CD4-positive, CD25-positive, alpha-beta regulatory T cell (primary cell): ENCODE results near the gene PALM2AKAP2. TPM values are rescaled to one million over a fixed set of nuclear protein-coding genes. Genes with fewer than 3 reads are reported as not detected.

Experiments used
- ATAC-seq, 2 donors: fragments of 150-1000 bp; cut with Tn5 transposase; one replicate each; pipeline ENCODE4 v1.10.0; 2021; ENCODE audit warnings: low read depth in 2 of 2, moderate number of reproducible peaks in 2 of 2, moderate library complexity in 1 of 2
- DNase-seq, 3 donors: peaks; one replicate each; pipeline versions ENCODE4 v3.0.0 to v3.0.0-alpha.2; 2012 to 2022; ENCODE audit warnings: mixed read lengths in 1 of 3
- H3K27ac ChIP-seq: one replicate; pipeline ENCODE4 v1.7.0; 2013; ENCODE audit warnings: mild to moderate bottlenecking, low read length; ENCODE audit not compliant: insufficient read depth, poor library complexity, severe bottlenecking
- H3K27me3 ChIP-seq: one replicate; pipeline ENCODE4 v1.7.0; 2013; ENCODE audit warnings: low read length; ENCODE audit not compliant: control insufficient read depth, insufficient read depth
- H3K36me3 ChIP-seq: one replicate; pipeline ENCODE4 v1.7.0; 2013; ENCODE audit warnings: mild to moderate bottlenecking, low read length, moderate library complexity; ENCODE audit not compliant: control insufficient read depth, insufficient read depth
- H3K4me1 ChIP-seq: 2 replicates; pipeline ENCODE4 v1.7.0; 2013; ENCODE audit warnings: mild to moderate bottlenecking, low read length; ENCODE audit not compliant: insufficient read depth, control insufficient read depth, poor library complexity, severe bottlenecking
- H3K4me3 ChIP-seq: one replicate; pipeline ENCODE4 v1.7.0; 2013; ENCODE audit warnings: low read depth, mild to moderate bottlenecking, low read length, moderate library complexity
- H3K9me3 ChIP-seq, 2 experiments: 1 replicate in 1 of 2; 2 replicates in 1 of 2; pipeline ENCODE4 v1.7.0; 2013; ENCODE audit warnings: low read length in 2 of 2, mild to moderate bottlenecking in 1 of 2, moderate library complexity in 1 of 2; ENCODE audit not compliant: control insufficient read depth in 2 of 2
- H3K27ac Mint-ChIP-seq, 3 donors: one replicate each; pipeline ENCODE4 v1.8.0; 2020 to 2022; ENCODE audit warnings: mild to moderate bottlenecking in 3 of 3, mixed read lengths in 3 of 3, moderate library complexity in 2 of 3
- H3K27me3 Mint-ChIP-seq: one replicate; pipeline ENCODE4 v1.8.0; 2022; ENCODE audit warnings: mild to moderate bottlenecking, mixed read lengths
- H3K36me3 Mint-ChIP-seq: one replicate; pipeline ENCODE4 v1.8.0; 2020; ENCODE audit warnings: mixed read lengths
- H3K4me1 Mint-ChIP-seq, 4 donors: one replicate each; pipeline ENCODE4 v1.8.0; 2020 to 2022; ENCODE audit warnings: mixed read lengths in 4 of 4, mild to moderate bottlenecking in 1 of 4
- H3K4me3 Mint-ChIP-seq, 4 donors: one replicate each; pipeline ENCODE4 v1.8.0; 2020 to 2022; ENCODE audit warnings: mild to moderate bottlenecking in 4 of 4, mixed read lengths in 4 of 4, moderate library complexity in 3 of 4
- H3K9me3 Mint-ChIP-seq, 7 donors: one replicate each; pipeline ENCODE4 v1.8.0; 2020 to 2022; ENCODE audit warnings: mixed read lengths in 7 of 7, mild to moderate bottlenecking in 3 of 7, moderate library complexity in 2 of 7
- polyA plus RNA-seq, 4 donors: library from polyadenylated mRNA; unstranded; fragments of 300-500 nt; fragmentation: Illumina TruSeq; gene quantifications; one replicate each; pipeline ENCODE4 v1.2.3, GENCODE V29; 2021
- total RNA-seq: library from RNA; stranded (reverse); gene quantifications from one replicate; pipeline ENCODE4 v1.2.3, GENCODE V29; 2022

Gene PALM2AKAP2
- total and polyA plus RNA-seq, 5 donors from 2014 or later, result 0.09 to 0.62 (median 0.11) TPM; not detected in 2

DNA sequence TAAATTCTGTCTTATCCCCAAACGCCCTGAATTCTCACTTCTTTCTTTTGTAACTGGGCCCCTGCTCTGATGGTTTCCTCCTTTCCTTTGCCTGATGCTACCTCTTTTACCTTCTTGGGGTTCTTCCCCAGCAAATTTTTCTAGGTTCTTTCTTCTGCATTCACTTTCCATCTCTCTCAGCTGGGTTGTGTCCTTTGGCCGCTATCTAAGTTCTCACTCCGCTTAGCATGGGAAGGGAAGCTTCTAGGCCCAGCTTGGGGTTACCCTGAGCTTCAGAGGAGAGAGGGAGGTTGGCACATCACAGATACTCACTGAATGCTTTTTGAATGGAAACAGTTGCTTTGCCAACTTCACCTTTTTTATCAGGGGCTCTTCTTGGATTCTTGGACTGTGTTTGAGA, 17.0 kb downstream of the PALM2AKAP2 start:
- peaks cover 3% of the 10 kb centered on the region for H3K27me3 ChIP-seq
- no peak for ATAC-seq
- H3K27ac ChIP-seq, result no peak overlapping the region
- H3K9me3 ChIP-seq, result no peaks in the 10 kb centered on the region
- Mint-ChIP-seq H3K27ac (no peak overlapping the region), H3K4me3 (no peak overlapping the region), H3K4me1 (no peaks in the 10 kb centered on the region), H3K27me3 (no peaks in the 10 kb centered on the region), H3K9me3 (no peaks in the 10 kb centered on the region), H3K36me3 (no peaks in the 10 kb centered on the region)
- H3K4me3 ChIP-seq, result no peak overlapping the region
- H3K36me3 ChIP-seq, result no peaks in the 10 kb centered on the region
- DNase-seq, result no peak
- no peaks in the 10 kb centered on the region for H3K4me1 ChIP-seq

DNA sequence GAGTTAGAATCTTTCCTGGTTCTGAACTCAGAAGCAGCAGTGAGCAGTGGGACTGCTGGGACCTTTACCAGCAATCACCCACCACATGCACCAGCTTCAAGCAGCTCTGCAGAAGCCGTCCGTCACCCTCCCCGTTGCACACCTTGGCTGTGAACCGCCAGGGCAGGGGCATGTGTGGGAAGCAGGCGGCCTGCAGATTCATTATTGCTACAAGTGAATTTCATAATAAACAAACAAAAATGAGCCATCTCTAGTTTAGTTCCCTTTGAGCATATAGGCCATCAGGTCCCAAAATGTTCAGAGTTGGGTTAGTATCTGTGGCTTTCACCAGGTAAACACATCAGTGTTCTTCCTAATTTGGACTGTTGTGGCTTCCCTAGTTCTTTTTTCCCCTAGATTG, 17.5 kb downstream of the PALM2AKAP2 start:
- DNase-seq (no peak), ATAC-seq (no peak)
- Mint-ChIP-seq H3K4me3 (no peak overlapping the region), H3K27me3 (no peaks in the 10 kb centered on the region), H3K4me1 (no peaks in the 10 kb centered on the region), H3K9me3 (no peaks in the 10 kb centered on the region), H3K27ac (no peak overlapping the region), H3K36me3 (no peaks in the 10 kb centered on the region)
- Histone ChIP-seq H3K9me3 (no peaks in the 10 kb centered on the region), H3K27ac (no peak overlapping the region), H3K4me1 (no peaks in the 10 kb centered on the region), H3K27me3 (peaks cover 3% of the 10 kb centered on the region), H3K4me3 (no peak overlapping the region), H3K36me3 (no peaks in the 10 kb centered on the region)

DNA sequence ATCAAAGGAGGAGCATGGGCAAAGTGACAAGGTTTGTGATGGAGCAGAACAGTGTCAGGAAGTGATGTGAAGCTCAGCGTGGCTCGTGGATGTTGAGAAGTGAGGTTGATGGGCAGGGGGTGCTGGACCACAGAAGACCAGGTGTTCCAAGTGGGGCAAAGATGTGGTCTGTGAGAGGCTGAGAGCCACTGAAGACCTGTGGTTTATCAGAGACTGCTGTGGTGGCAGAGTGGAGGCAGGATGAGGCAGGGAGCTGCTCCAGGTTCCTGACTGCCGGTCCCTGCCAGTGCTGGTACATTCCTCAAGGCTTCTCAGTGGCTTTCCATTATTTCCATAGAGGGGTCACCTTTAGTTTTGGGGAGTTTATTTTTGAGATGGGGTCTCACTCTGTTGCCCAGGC, 19.1 kb downstream of the PALM2AKAP2 start:
- H3K27me3 Mint-ChIP-seq, result no peaks in the 10 kb centered on the region
- H3K4me1 Mint-ChIP-seq, result no peaks in the 10 kb centered on the region
- peaks cover 3% of the 10 kb centered on the region for H3K27me3 ChIP-seq
- no peak overlapping the region for H3K4me3 ChIP-seq
- no peaks in the 10 kb centered on the region for H3K36me3 ChIP-seq
- H3K9me3 Mint-ChIP-seq, result no peaks in the 10 kb centered on the region
- H3K9me3 ChIP-seq, result no peaks in the 10 kb centered on the region
- ATAC-seq (no peak), DNase-seq (no peak)
- H3K4me1 ChIP-seq, result no peaks in the 10 kb centered on the region
- H3K27ac ChIP-seq, result no peak overlapping the region
- H3K4me3 Mint-ChIP-seq, result no peak overlapping the region
- no peak overlapping the region for H3K27ac Mint-ChIP-seq
- H3K36me3 Mint-ChIP-seq, result no peaks in the 10 kb centered on the region

DNA sequence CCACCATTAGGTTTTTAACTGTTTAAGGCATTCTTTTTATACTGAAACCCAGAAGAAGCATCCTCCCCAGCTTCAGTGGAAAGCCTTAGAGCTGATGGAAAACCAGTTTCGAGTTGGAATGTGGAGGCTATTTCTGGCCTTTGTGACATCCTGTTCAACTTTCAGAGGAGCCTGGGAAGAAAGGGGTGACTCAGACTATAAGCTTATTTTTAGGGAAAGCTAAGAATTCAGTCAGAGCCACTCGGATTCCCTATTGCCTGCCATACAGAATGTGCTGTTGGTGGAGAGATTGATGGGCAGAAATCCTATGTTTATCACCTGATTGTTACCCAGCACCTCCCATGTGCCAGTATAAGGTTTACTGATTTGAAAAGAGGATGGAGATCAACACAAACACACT, 19.8 kb downstream of the PALM2AKAP2 start:
- Mint-ChIP-seq H3K4me3 (no peak overlapping the region), H3K4me1 (no peaks in the 10 kb centered on the region), H3K9me3 (no peaks in the 10 kb centered on the region), H3K36me3 (no peaks in the 10 kb centered on the region), H3K27me3 (no peaks in the 10 kb centered on the region), H3K27ac (no peak overlapping the region)
- DNase-seq (no peak), ATAC-seq (no peak)
- H3K27me3 ChIP-seq, result peaks cover 3% of the 10 kb centered on the region
- no peaks in the 10 kb centered on the region for H3K9me3 ChIP-seq
- H3K36me3 ChIP-seq, result no peaks in the 10 kb centered on the region
- H3K4me3 ChIP-seq, result no peak overlapping the region
- no peak overlapping the region for H3K27ac ChIP-seq
- no peaks in the 10 kb centered on the region for H3K4me1 ChIP-seq

DNA sequence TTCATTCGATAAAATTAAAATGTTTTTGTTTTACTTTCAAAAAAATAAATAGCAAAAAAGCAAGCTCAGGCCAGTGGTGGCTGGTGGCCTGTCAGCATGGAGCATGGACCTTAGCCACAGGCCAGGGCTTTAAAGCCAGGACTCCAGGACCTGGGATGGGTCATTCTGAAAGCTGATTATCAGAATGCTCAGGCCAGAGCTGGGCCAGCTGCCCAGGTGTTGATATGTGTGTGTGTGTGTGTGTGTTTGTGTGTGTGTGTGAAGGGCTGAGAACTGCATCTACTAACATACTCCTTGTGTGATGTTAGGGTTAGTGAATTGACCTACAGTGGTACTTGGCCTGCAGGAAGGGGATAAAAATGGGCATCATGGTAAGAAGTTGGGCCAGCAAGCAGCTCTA, 21.5 kb downstream of the PALM2AKAP2 start:
- ATAC-seq (no peak), DNase-seq (no peak)
- no peaks in the 10 kb centered on the region for H3K36me3 ChIP-seq
- H3K27ac Mint-ChIP-seq, result no peak overlapping the region
- H3K27me3 Mint-ChIP-seq, result no peaks in the 10 kb centered on the region
- no peaks in the 10 kb centered on the region for H3K9me3 Mint-ChIP-seq
- H3K4me3 ChIP-seq, result no peak overlapping the region
- H3K4me3 Mint-ChIP-seq, result no peak overlapping the region
- peaks cover 3% of the 10 kb centered on the region for H3K27me3 ChIP-seq
- H3K4me1 ChIP-seq, result no peaks in the 10 kb centered on the region
- H3K27ac ChIP-seq, result no peak overlapping the region
- H3K4me1 Mint-ChIP-seq, result no peaks in the 10 kb centered on the region
- H3K36me3 Mint-ChIP-seq, result no peaks in the 10 kb centered on the region
- no peaks in the 10 kb centered on the region for H3K9me3 ChIP-seq

DNA sequence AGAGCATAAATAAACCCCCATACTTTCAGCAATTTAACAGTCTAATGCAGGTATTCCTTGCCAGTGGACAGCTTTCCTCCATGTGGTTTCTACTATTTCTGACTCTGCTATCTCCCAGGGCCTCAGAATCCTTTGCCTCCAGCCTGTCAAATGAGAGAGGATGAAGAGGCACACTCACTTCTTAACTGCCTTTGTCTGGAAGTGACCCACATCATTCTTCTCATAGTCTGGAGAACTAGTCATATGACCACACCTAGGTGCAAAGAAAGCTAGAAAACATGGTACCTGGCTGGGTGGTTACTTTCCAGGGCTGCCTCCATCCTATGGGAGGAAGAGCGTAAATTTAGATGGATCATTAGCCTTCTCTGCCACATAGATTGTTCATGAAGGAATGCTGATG, 22.5 kb downstream of the PALM2AKAP2 start:
- DNase-seq (no peak), ATAC-seq (no peak)
- Mint-ChIP-seq H3K27ac (no peak overlapping the region), H3K4me1 (no peaks in the 10 kb centered on the region), H3K9me3 (peaks cover 0 to 2% (median 0%) of the 10 kb centered on the region in 7 donors), H3K27me3 (peaks cover 5% of the 10 kb centered on the region), H3K4me3 (no peak overlapping the region), H3K36me3 (no peaks in the 10 kb centered on the region)
- no peaks in the 10 kb centered on the region for H3K9me3 ChIP-seq
- H3K4me1 ChIP-seq, result no peaks in the 10 kb centered on the region
- no peaks in the 10 kb centered on the region for H3K27me3 ChIP-seq
- H3K4me3 ChIP-seq, result no peak overlapping the region
- H3K36me3 ChIP-seq, result no peaks in the 10 kb centered on the region
- H3K27ac ChIP-seq, result no peak overlapping the region

DNA sequence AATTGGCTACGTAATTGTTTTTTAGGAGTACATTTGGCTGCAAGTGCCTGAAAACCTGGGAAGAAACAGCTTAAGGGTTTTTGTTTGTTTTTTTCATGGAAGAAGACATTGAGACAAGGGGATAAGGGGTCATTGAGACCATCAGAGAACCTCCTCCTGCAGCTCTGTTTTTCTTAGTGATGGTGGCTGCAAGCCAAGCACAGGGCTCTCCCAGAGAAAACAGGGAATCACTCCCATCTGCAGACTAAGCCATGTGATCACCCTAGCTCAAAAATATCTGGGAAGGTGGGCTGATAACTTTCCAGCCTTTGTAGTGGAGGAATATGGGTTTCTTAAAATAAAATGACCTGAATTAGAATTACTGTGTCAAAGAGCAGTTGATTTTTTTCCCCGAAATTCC, 25.1 kb downstream of the PALM2AKAP2 start:
- Mint-ChIP-seq H3K36me3 (no peaks in the 10 kb centered on the region), H3K27me3 (peaks cover 12% of the 10 kb centered on the region), H3K4me3 (no peak overlapping the region), H3K27ac (no peak overlapping the region), H3K4me1 (no peaks in the 10 kb centered on the region), H3K9me3 (peaks cover 0 to 4% (median 0%) of the 10 kb centered on the region in 7 donors)
- Histone ChIP-seq H3K4me1 (no peaks in the 10 kb centered on the region), H3K9me3 (no peaks in the 10 kb centered on the region), H3K27me3 (no peaks in the 10 kb centered on the region), H3K4me3 (no peak overlapping the region), H3K36me3 (no peaks in the 10 kb centered on the region), H3K27ac (no peak overlapping the region)
- DNase-seq, result no peak
- no peak for ATAC-seq

DNA sequence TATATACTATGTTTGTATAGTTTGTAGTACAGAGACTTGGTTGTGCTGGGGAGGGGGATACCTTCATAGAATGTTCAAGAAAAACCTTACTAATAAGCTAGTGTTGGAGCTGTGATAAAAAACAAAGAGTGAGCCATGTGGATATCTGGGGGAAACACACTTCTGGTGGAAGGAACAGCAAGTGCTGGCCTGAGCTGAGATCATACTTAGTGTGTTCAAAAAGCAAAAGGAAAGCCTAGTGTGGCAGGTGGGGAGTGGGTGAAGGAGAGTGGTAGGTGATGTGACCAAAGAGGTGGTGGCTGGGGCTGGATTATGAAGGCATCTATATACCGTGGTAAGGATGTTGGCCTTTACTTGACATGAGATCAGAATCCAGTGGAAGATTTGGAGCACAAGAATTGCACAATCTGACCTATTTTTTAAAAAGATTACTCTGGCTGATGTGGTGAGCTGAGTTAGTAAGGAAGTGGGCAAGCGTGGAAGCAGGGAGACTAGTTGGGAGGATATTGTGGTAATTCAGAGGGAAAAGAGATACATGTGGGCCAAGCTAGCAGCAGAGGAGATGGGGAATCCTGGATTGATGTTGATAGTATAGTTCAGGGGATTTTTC, 26.6 kb downstream of the PALM2AKAP2 start:
- Histone ChIP-seq H3K27me3 (no peaks in the 10 kb centered on the region), H3K4me3 (no peak overlapping the region), H3K36me3 (no peaks in the 10 kb centered on the region), H3K4me1 (no peaks in the 10 kb centered on the region), H3K9me3 (no peaks in the 10 kb centered on the region), H3K27ac (no peak overlapping the region)
- no peak overlapping the region for H3K27ac Mint-ChIP-seq
- ATAC-seq (no peak), DNase-seq (no peak)
- peaks cover 0 to 5% (median 0%) of the 10 kb centered on the region in 7 donors for H3K9me3 Mint-ChIP-seq
- no peaks in the 10 kb centered on the region for H3K36me3 Mint-ChIP-seq
- H3K4me3 Mint-ChIP-seq, result no peak overlapping the region
- peaks cover 24% of the 10 kb centered on the region for H3K27me3 Mint-ChIP-seq
- H3K4me1 Mint-ChIP-seq, result no peaks in the 10 kb centered on the region
